ENCODE results near the gene GJB1. TPM values are rescaled to one million over a fixed set of nuclear protein-coding genes. Genes with fewer than 3 reads are reported as not detected.

Gene GJB1
- total and polyA plus RNA-seq, 2 experiments from 2014 or later: 0.14 TPM; not detected in 1

- no peak for TF ChIP-seq ZNF462 (CRISPR knock-in tag; IDR thresholded peaks at IDR 0.05)
- TF ChIP-seq REST (IDR thresholded peaks at IDR 0.05; ENCODE audit: unreplicated experiment): no peak
- TF ChIP-seq POLR2AphosphoS5 (IDR thresholded peaks at IDR 0.05; ENCODE audit: low read depth): no peak
- TF ChIP-seq CREB1 (CRISPR knock-in tag; IDR thresholded peaks at IDR 0.05; ENCODE audit: low read depth): no peak
- TF ChIP-seq ETS1 (IDR thresholded peaks at IDR 0.05): no peak
- no peak for TF ChIP-seq EZH2 (IDR thresholded peaks at IDR 0.05; ENCODE audit: low read depth, unreplicated experiment)
- TF ChIP-seq NANOG (IDR thresholded peaks at IDR 0.05; ENCODE audit: borderline replicate concordance): no peak
- no peak for TF ChIP-seq ZNF331 (CRISPR knock-in tag; IDR thresholded peaks at IDR 0.05; ENCODE audit: low read depth)
- no peak for TF ChIP-seq STAT1 (IDR thresholded peaks at IDR 0.05; ENCODE audit: unreplicated experiment)
Measured at GRCh38 chrX:71251466-71251973, 28.5 kb downstream of the GJB1 start (continued).
